NK-92 treated with Interleukin-12 subunit alpha and Interleukin-12 subunit beta, amount 100 ng/mL, for 24 hours (cell line): ENCODE data around the gene SERP2.

ENCODE experiments used
- DNase-seq: peaks from one replicate; lab custom pipeline; 2025; lab: John Stamatoyannopoulos, UW

The SERP2 gene

DNA sequence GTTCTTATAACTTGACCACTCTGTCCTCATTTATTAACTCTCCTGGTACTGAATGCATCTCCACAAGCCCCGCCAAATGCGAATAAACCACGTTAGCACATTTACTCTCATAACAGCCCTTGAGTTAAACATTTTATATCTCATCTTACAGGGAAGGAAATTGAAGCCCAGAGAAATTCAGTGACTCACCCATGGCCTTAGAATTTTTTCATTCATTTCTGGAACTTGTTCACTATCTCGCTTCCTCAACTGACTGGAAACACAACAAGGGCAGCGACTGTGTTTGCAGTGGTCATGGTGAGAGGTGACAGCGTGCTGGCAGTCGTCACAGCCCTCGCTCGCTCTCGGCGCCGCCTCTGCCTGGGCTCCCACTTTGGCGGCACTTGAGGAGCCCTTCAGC, 39.5 kb downstream of the SERP2 start:
- no peak for DNase-seq

DNA sequence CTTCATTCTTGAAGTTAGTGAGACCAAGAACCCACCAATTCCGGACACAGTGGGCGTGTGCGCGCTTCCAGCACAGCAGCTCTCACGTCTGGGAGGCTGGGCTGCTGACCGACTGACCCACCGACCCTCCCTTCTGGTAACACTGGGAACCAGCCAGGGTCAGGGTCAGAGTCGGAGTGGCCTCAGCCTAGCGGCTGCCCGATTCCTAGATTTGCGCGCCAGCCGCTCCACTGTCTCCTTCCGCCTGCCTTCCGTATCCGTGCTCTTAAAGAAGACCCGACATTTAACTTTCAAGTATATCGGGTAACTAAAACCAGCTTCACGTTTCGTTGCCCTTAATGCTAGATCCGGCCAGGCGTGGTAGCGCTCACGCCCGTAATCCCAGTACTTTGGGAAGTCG, 41.1 kb downstream of the SERP2 start:
- DNase-seq = no peak

DNA sequence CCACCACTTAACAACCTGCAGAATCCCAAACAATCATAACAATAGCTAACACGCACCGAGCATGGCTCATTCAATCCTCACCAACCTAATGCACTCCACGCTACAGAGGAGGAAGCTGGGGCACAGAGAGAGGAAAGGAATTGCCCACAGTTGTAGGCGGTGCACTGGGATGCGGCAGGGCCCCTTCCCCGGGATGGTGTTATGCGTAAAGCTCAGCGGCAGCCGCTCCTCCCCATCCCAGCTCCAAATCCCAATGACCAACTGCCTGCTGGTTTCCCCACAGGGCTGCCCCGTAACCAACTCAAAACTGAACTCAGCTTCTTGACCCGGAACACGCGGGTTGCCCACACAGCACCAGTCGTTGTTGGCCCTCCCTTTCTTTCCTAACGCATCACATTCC, 42.2 kb downstream of the SERP2 start:
- no peak for DNase-seq

DNA sequence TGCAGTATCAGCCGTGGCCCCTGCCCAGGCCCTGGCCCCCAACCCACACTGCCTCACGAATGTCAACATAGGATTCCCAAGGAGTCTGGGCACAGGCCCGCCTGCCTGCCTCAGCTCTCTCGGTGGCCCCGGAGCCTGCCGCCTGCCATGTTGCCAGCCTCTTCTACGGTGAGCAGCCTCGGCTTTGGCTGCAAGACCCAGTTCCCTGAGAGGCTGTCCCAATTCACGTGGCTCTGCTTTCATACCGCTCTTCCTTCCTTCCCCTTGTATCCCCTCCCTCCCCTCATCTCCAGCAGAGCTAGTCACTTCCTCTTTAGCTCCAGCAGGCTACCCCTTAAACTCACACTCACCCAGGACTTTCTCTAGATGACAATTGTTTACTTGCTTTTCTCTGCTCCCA, 42.7 kb downstream of the SERP2 start:
- DNase-seq = no peak

- DNase-seq = no peak
Observed at GRCh38 chr13:44416744-44417143, 43.1 kb downstream of the SERP2 start.

GRCh38 chr13:44417446-44417845, 43.8 kb downstream of the SERP2 start:
- DNase-seq = no peak

GRCh38 chr13:44417876-44418275, 44.3 kb downstream of the SERP2 start:
- DNase-seq = no peak

DNA sequence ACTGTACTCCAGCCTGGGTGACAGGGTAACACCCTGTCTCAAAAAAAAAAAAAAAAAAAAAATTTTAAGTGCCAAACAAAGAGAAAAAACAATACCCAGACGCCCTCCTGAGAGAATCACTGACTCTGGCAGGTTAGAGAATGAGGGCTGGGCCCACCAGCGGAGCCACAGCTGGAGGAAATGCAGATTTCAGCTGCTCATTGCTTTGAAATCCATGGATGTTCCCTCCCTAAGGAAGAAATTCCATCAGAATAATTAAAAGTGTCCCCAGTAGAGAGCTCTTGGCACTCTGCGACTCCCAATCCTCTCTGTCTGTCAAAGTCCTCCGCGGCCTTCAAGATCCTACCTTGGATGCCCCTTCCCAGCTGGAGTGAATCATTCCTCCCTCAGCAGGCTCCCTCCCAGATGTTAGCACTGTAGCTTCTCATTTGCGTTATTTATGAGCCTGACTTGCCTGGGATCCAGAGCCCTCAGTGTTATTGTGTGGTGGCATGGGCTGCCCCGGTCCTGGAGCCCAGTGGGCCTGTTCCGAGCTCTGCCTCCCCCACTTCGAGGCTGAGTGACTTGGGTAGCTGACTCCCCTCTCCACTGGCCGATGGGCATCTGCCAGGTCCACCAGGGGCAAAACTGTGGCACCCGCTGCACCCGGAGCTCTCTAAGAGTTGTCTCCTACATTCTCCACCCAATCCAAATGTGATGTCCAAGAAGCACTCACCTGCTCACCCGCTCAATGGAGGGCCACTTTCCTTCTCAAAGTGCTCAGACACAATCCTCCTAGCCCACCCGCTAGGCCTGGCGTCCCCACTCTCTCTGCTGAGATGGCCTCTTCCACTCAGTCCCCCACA, 47.0 kb downstream of the SERP2 start:
- DNase-seq = no peak

DNA sequence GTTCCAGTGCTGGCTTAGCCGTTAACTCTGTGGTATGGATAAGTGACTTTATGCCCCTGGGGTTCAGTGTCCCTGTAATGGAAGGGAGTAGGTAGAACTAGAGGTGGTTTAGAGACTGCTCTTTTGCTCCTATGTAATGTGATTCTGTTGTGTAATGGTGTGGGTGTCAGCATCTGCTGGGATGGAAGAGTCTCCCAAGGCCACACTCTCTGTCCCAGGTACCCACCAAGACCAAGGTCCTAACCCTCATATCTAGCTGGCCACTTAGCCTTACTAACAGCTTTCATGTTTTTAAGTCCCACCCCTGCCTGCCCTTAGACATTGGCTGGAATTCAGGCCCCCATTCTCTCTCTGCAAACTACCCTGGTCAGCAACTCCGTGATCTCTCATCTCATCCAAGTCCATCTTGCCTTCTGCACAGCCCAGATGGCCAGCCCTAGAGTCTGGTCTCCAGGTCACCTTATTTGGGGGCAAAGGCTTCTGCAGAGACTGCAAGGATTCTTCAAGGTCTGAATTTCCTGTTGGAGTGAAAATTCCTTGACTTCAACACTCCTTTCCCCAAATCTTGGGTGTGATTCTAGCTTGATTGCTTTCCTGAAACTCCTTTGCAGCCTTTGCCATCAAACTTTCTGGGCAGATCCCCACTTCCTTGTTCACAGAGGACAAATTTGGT, 48.4 kb downstream of the SERP2 start:
- no peak for DNase-seq

DNA sequence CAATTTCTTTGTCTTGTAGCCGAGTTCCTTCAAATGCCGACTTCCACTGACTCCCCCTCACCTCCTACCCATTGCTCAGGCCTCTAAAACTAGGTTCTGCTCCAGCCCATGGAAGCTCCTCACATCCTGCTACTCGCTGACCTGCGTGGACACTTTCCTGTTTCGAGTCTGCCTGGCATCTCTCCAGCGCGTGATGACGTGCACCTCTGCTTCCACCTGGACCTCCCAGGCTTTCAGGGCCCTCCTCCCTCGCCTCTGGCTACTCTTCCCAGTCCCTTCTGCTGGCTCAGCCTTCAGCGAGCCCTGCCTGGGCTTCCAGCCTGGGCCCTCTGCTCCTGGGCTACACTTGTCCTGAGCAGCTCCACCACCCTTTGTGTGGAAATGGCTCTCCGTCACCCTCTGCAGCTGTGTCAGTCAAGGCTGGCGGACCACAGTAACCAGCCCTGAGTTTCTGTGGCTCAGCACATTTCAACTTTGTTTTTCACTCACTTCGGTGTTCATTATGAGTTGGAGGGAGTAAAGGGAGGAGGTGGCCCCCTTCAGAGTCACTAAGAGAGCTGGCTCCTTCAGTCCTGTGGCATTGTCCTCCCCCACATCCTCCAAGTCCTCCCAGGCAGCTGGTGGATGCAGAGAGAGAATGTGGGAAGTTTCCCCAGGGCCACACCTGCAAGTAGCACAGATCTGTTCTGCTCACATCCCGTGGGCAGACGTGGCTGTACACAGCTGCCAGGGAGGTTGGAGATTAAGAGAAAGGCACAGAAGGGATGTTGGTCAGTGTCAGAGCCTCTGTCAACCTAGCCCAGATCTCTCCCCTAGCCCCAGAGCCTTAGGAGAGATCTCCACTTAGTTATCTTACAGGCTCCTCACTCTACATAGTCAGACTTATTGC, 49.4 kb downstream of the SERP2 start:
- no peak for DNase-seq

DNA sequence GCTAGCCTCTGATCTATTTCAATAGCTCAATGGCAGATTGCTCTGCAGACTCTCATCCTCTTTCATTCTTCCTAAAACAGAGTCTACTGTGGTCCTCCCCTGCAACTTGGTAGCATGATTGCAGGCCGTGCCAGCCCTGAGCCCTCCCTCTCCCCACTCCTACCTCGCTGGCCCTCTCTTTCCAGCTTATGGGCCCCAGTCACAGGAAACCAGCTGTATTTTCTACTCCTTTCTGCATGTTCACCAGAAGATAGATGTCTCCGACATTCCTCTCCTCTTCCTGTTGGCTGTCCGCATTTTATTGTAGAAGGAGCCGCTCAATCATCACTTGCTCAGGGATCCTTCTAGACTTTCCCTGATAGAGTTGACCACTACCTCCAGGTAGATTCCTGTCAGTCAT, 50.2 kb downstream of the SERP2 start:
- no peak for DNase-seq

DNA sequence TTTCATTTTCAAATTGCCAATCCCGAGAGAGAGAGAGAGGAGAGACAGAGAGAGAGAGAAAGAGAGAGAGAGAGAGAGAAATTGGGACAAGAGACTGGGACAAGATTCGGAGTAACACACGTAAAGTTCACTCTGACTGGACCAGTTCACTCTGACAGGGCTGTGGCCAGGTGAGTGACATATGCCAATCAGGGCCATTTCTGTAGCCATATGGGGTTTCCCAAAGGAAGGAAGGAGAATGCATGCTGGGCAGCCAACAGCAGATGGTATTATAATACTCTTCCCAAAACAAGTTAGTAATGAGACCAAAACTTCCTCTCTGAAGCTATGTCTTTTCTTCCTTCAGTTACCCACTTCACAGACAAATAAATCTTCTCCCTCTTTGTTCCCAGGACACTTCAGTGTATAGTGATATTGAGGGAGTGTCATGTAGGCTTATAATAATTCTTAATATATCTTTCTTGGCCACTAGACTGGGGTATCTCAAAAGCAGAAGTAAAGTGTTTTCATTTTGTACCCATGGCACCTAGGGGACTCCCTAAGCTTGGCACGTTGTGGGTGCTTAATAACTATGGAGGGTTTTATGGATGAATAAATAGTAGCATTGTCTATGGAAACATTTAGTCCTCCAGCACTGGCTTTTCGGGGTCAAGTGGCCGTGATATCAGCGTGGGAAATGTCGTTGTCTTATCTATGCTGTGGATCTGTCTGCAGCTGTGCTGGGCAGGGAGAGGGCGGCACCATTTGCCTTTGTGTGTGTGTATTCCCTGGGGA, 51.6 kb downstream of the SERP2 start:
- DNase-seq = no peak

DNA sequence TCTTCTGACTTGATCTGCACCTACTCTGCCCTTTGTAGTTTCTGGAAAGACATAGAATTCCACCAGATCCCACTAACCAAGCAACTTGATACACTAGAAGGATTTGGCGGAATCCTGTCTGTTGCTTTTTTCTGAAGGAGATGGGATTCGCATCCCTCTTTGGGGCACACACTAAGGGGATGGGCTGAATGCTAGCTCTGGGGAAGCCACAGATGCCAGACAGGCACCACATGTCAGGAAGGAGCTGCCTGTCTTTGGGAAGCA, 52.1 kb downstream of the SERP2 start:
- no peak for DNase-seq

- no peak for DNase-seq
Observed at GRCh38 chr13:44426461-44426860, 52.8 kb downstream of the SERP2 start.

DNA sequence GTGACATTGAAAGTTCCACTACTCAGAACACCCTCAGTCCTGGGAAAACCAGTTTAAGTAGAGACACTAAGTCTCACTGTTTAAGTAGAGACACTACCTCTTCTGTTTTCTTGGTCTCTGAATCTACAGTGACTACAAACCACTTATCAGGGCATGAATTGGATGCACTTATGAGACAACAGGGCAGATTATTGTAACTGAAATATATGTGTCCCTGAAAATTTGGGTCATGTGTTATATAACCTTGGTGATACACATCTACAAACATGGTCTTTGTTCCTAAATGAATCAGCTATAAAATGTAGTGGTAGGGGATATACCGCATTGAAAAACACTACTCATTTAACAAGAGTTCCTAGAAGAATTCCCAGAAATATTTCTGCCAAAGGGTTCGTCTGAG, 55.7 kb downstream of the SERP2 start:
- no peak for DNase-seq

GRCh38 chr13:44431150-44431549, 57.5 kb downstream of the SERP2 start:
- DNase-seq = no peak

- DNase-seq = no peak
Observed at GRCh38 chr13:44432650-44433049, 59.0 kb downstream of the SERP2 start.

DNA sequence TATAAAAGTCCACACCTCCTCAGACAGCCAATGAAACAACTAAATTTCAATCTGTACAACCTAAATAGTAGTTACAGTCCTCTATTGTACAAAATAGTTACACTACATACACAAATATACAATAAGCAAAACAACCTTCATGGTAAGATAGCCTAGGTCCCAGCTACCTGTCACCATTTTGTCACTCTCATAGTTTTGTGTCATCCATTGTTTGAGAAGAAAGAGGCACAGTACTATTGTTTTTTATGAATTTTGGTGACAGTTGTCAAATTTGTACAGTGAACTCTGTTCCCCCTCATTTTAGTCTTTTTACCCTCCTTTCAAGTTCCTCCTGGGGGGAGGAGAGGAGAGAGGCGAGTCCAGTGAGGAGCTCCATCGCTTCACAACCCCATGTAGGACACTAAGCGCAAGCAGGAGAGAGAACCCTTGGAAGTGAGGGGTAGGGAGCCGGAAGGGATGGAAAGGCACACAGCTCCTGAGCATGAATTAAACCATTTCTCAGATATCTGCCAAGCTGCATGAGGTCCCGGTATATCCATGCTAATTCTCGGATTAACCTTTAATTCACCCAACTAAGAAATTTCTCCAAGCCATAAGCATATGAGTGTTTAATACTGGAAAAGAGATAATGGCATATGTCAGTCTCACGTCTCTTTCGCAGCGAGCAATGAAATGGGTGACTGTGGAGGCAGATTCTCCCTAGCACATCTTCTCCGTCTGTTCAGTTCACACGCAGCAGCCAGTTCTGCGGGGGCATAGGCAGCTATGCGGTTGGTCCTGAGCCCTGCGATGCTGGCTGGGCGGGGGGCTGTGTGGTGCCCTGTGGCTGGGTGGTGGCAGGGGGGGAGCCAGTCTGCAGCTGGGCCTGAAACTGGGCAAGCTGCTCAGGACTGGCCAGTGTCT, 60.5 kb downstream of the SERP2 start:
- no peak for DNase-seq

DNA sequence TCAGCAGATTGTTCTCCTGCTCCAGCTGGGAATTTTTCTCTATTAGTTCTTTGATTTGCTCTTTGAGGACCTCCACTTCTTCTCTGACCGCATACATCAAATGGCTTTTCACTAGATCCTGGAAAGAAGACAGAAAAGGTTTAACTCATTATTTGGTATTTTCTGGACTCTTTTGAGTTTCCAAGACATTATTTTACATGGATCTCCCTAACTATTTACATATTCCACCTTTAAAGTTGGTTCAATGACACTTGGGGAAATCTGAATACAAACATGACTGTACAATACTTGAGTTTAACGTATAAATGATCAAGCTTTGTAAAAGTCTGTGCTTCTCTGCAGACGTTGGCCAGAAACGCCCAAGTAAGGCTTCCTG, 61.1 kb downstream of the SERP2 start:
- DNase-seq = no peak

- peak; percentile 88 for DNase-seq
Observed at GRCh38 chr13:44435142-44435918, 61.7 kb downstream of the SERP2 start.
